ENCODE results near the gene NAA80.

DNA sequence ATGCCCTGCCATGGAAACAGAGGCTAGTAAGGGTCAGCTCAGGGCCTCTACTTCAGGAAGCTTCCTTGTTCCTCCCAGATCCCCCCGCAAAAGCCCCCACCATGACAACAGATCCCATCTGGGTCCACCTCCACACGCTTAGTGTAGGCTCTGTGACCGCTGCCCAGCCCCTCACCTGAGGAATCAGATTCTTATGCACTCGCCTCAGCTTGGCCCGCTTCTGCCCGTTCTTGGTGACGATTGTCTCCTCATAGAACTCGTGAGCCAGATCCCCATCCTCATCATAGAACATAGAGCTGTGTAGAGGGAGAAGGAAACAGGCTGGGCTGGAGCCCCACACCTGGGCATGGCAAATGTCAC is 27.0 kb upstream of the NAA80 start:
- TF ChIP-seq TCF12 (IDR thresholded peaks at IDR 0.05) (no peak), RFX5 (IDR thresholded peaks at IDR 0.05; ENCODE audit: low read length) (no peak), ELF1 (IDR thresholded peaks at IDR 0.05) (no peak), FOXM1 (IDR thresholded peaks at IDR 0.05; ENCODE audit: low read depth) (no peak)
- TF ChIP-seq, protein P1, sequence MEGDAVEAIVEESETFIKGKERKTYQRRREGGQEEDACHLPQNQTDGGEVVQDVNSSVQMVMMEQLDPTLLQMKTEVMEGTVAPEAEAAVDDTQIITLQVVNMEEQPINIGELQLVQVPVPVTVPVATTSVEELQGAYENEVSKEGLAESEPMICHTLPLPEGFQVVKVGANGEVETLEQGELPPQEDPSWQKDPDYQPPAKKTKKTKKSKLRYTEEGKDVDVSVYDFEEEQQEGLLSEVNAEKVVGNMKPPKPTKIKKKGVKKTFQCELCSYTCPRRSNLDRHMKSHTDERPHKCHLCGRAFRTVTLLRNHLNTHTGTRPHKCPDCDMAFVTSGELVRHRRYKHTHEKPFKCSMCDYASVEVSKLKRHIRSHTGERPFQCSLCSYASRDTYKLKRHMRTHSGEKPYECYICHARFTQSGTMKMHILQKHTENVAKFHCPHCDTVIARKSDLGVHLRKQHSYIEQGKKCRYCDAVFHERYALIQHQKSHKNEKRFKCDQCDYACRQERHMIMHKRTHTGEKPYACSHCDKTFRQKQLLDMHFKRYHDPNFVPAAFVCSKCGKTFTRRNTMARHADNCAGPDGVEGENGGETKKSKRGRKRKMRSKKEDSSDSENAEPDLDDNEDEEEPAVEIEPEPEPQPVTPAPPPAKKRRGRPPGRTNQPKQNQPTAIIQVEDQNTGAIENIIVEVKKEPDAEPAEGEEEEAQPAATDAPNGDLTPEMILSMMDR (IDR thresholded peaks at IDR 0.05), result no peak

Data from SK-N-SH (cell line).